Stimulated activated CD4-positive, alpha-beta T cell treated with anti-CD3 and anti-CD28 coated beads, Interleukin-15, amount 100 ng/mL, for 24 hours (primary cell): ENCODE data around the gene PPARA.

Experiments used
- DNase-seq: peaks from one replicate; pipeline ENCODE4 v3.0.0-alpha.2; 2020

The PPARA gene

GRCh38 chr22:46150034-46150654 is at the start of gene PPARA:
PPARA (plus strand) TSS chr22:46150526; CDS start chr22:46198384, 47,858 bp downstream.
- DNase-seq: peak; percentile 92

DNA sequence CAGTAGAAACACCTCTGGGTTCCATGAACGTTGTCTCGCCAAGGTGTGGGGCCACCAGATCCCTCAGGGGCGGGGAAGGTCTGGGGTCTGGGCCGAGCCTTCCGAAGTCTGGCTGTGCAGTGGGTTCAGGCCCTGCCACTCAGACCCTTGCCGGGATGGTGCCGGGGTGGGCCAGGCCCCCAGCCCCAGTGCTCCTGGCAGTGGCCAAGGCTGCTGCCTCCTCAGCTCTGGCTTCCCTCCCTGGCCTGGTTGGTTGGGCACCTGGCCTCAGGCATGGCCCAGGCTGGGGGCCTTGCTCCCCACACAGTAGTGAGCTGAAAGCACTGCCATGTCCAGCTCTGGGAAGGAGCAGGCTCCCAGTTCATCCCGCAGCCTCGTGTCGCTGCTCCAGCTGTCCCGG is 48.2 kb upstream of the PPARA start:
- DNase-seq: no peak

- no peak for DNase-seq
Measured at GRCh38 chr22:46102752-46103151, 47.6 kb upstream of the PPARA start.

DNA sequence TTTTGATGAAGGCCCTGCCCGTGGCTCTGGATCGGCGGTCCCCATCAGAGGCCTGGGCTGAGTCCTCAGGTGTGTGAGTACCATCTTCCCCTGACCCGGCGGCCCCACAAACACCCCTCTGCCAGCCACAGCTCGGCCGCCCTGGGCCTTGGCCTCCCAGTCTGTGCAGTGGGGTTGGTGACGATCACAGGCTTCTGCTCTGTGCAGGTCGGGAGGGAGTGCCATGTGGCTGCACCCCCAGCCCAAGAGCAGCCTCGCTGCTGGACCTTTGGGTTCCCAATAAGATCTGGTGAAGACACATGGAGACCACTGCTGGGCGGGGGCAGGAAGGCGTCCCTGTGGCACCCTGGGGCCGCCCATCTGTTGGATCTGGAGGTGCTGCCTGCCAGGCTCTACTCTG is 47.1 kb upstream of the PPARA start:
- DNase-seq: no peak

- no peak for DNase-seq
Measured at GRCh38 chr22:46103664-46104063, 46.7 kb upstream of the PPARA start.

GRCh38 chr22:46104170-46104880 is 46.0 kb upstream of the PPARA start:
- DNase-seq: no peak

DNA sequence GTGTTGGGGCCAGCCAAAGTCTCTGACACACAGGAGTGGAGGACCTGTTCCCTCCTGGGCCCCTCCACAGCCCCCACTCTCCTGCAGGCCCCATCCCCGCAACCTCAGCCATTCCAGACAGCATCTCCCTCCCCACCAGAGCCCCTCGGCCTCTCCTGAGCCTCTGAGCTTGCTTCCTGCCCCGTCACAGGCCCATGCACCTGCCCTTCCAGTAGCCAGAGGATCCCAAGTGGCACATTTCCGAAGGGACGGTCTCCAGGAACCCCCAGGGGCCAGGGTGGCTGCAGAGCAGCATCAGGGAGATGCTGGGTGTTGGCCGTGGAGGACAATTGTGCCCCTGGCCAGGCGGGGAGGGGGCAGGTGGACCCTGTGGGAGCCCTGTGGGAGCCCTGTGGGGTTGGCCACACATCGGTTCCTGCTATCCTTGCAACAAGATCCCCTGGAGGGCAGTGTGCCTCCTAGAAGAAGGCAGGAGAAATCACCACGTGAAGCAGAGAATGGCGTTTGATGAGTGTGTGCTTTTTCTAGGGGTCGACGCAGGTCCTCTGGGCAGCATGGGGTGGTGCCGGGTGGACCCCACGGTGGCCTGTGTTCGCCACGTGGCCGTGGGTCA is 45.3 kb upstream of the PPARA start:
- no peak for DNase-seq

DNA sequence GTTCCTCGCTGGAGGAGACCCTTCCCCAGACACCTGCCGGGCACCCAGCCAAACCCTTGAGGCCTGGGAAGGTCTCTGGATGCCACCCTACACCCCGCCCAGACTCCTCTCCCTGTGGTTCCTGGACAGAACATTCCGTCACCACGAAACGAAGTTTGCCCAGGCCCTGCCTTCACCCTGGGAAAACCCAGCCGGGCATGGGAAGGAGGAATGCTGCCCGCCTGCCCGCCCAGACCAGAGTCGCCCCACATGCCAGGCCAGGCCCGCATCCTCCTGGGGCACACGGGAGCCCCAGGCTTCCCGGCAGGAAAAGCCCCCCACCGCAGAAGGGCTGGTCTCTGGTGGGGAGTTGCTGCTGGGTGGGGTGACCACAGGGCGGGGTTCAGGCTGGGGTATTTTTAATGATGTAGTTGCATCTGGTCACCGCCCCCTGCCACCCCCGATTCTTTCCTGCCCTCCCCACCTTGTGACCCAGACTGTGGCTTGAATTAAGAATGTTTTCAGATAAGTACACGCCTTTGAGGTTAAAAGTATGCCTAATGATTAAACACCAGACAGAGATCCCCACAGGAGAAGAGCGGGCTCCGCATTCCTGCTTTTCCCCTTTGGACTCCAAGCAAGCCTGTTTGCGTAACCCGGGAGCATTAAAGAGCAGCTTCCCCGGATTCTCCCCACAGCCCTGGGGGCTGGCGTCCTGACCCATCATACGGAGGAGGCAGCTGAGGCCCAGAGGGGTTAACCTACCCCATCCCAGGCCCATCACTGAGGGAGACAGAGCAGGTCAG is 44.6 kb upstream of the PPARA start:
- DNase-seq: no peak

GRCh38 chr22:46106279-46107022 is 43.9 kb upstream of the PPARA start:
- no peak for DNase-seq

DNA sequence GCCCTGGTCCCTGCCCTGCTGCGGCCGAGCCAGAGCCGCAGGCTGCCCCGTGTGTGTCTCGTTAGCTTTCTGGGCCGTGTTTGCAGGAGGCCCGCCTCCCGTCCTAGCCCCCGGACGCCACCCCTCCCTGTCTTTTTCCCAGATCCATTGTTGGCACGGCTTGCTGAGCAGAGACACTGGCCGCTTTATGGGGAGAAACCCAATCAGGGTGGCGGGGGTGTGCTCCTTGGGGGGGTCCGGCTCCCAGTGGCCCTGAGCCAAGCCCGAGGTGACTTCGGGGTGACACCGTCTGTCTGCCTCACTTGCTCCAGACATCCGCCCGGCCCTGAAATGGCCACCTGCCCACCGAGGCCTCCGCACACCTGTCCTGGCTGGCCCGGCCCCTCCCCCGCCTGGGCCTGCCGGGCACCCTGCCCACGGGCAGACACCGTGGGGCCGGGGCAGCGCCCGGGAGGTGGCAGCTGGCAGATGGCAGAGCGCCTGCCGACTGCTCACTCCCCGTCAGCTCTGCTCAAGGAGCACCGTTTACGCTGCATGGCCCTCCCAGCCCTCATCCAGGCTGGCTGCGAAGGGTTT is 43.1 kb upstream of the PPARA start:
- no peak for DNase-seq

DNA sequence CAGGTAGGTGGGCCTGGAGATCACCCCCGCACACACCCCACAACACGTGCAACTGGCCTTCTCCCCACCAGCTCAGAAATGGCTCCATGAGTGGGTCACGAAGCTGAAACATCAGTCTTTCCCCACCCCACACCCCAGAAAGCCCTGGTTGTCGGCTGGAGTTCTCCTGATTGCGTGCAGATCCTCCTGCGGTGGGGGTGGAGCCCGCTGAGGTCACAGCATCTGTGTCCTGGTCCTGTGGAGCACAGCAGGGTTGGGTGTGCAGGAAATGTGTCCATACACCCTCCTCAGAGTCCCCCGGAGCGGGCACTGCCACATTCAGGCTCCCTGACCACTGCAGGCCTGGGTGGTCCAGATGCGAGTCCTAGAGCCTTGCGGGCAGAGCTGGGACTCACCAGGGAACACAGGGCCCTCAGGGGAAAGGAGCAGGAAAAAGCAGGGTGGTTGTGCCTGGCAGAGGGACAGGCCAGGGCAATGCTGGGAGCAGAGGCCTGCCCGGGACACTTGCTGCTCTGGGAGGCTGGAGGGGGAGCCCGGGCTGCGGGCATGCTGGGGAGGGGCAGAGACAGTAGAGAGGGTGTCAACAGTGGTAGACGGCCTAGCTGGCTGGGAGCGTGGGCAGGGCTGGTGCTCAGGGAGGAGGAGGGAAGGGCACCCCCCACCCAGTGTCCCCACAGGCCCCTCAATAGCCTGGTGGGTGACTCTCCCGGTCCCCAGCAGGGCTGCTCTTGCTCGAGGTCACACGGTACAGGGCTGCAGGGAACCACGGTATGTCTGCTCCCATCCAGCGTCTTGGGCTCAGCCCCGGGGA is 42.4 kb upstream of the PPARA start:
- no peak for DNase-seq

DNA sequence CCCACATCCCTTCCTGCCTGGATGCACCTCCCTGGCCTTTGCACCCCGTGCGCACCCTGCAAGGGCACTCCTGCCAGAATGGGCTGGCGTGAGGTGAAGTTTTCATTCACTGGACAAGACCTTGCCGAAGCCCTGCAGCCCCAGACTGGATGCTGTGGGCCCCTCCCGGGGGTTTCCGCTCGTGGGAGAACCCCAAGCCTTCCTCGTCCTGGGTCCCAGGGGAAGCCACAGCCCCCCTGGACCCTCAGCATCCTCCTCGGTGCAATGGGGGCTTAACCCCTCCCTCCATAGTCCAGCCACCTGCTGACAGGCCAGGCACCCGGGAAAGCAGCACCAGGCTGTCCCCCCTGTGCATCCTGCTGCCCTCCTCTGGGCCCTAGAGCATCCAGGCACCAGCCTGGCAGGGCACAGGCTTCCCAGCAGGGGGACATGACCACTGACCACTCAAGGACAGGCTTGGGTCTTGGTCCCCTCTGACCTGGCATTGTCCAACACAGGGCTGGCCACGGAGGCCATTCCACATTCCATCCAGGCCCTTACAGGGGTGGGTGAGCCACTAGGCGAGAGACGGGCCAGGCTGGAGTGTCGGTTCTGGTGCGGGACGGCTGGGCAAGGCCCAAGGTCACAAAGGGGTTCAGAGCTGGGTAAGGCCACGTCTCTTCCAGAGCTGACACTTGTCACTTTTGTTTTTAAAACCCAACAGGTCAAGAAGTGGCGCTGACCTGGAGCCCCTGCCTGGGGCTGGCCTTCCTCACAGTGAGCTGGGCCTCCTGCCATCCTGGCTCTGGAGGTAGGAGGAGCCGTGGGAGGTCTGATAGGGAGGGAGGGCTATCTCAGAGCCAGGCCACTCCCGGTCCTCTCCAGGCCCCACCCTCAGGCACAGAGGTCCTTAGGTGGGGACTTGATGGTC is 41.5 kb upstream of the PPARA start:
- DNase-seq: no peak

GRCh38 chr22:46109474-46110003 is 40.8 kb upstream of the PPARA start:
- no peak for DNase-seq

- DNase-seq: peak; percentile 43
Measured at GRCh38 chr22:46110215-46110614, 40.1 kb upstream of the PPARA start.

- no peak for DNase-seq
Measured at GRCh38 chr22:46111645-46112306, 38.5 kb upstream of the PPARA start.

GRCh38 chr22:46112405-46112804 is 37.9 kb upstream of the PPARA start:
- DNase-seq: no peak

DNA sequence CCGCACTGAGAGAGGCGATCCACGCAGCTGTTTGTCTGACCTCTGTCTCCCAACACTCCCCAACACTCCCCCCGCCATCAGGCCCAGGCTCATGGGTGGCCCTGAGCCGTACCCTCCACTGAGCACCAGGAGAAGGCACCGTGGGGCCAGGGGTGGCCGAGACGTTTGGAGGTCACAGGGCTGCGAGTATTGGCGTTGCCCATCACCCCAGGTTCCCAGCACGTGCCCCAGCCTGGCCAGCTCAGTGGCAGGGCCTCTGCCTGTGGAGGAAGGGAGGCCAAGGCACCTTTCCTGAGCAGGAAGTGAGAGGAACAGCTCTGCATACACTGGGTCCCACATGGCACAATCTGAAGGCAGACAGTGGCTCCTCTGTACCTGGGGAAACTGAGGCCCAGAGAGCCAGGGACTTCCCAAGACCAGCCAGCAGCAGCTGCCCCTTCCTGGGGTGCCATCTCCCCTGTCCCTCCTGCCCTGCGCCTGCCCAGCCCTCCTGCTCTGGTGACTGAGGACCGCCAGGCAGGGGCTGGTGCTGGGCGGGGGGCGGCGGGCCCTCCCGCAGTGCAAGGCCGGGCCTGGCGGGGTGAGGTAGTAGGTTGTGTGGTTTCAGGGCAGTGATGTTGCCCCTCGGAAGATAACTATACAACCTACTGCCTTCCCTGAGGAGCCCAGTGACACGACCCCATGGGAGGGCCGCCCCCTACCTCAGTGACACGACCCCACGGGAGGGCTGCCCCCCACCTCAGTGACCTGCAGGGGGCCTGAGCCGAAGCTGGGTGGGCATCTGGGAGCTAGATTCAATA is 37.0 kb upstream of the PPARA start:
- no peak for DNase-seq

DNA sequence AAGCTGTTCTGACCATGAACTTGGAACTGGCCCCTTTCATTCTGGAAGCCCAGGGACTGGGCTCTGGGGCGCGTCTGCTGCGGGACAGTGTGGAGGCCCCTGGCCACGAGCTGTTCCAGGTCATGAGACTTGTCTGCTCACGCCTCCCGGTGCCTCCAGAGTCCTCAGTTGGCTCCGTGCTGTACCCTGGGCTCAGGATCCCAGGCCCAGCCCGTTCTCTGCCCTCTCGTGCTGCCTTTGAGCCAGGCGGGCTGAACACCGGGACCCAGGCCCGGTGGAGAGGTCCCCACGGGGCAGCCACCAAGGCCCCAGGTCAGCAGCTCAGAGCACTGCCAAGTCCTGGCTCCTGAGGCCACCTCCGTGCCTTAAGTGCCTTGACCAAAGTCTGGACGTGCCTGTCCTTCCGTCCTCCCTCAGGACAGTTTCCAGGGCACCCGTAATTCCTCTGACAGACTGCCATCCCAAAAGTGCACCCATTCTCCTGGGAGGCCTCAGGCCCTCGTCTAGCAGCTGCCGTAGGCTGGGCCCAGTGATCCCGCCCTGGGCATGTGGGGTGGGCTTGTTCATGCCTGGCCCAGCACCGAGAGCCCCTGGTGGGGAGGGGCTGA is 36.3 kb upstream of the PPARA start:
- no peak for DNase-seq
